HepG2 (cell line): Measurements from ENCODE around the gene SHC1. TPM values are rescaled to one million over a fixed set of nuclear protein-coding genes. Genes with fewer than 3 reads are reported as not detected.

Experiments
- ATF5 ChIP-seq: sonication (generic); formaldehyde crosslinking; IDR thresholded peaks from 2 replicates; pipeline ENCODE4 v1.4.0; 2020; ENCODE audit warnings: mild to moderate bottlenecking, low read depth, missing genetic modification reagents
- CEBPB ChIP-seq: IDR thresholded peaks from 2 replicates; pipeline ENCODE4 v1.6.1; 2011; ENCODE audit warnings: low read depth, low read length, improper control_type of control experiment, borderline replicate concordance
- EHMT2 ChIP-seq: fragments of 200-600 bp; sonication (generic); IDR thresholded peaks from 2 replicates; pipeline ENCODE4 v1.7.0; 2017; ENCODE audit warnings: antibody characterized with exemption, low read depth, low read length, borderline replicate concordance
- HNRNPH1 ChIP-seq: fragments of 200-400 bp; formaldehyde crosslinking; optimal IDR thresholded peaks from 2 replicates; pipeline ENCODE3; 2017; ENCODE audit warnings: mild to moderate bottlenecking, low read depth, low read length
- KLF11 ChIP-seq: IDR thresholded peaks from 2 replicates; pipeline ENCODE4 v1.6.1; 2016; ENCODE audit warnings: missing compliant biosample characterization
- KMT2A ChIP-seq: sonication (generic); formaldehyde crosslinking; IDR thresholded peaks from 2 replicates; pipeline ENCODE4 v1.4.0; 2020; ENCODE audit warnings: missing genetic modification reagents
- MYC ChIP-seq: sonication (generic); formaldehyde crosslinking; IDR thresholded peaks from 2 replicates; pipeline ENCODE4 v1.9.0; 2021; ENCODE audit warnings: missing genetic modification reagents, borderline replicate concordance
- NFIC ChIP-seq: IDR thresholded peaks from 2 replicates; pipeline ENCODE4 v1.6.1; 2012; ENCODE audit warnings: mild to moderate bottlenecking, low read length, inconsistent platforms
- PBX3 ChIP-seq: sonication (generic); formaldehyde crosslinking; IDR thresholded peaks from 2 replicates; pipeline ENCODE4 v1.8.1; 2023; ENCODE audit warnings: missing genetic modification reagents, inconsistent platforms, borderline replicate concordance
- PPARG ChIP-seq: conservative IDR thresholded peaks from 2 replicates; pipeline ENCODE4 v1.6.1; 2016; ENCODE audit warnings: missing biosample characterization, missing genetic modification reagents
- RFX1 ChIP-seq: fragments of 450-650 bp; IDR thresholded peaks from 2 replicates; pipeline ENCODE4 v1.6.1; 2017
- SP140L ChIP-seq: sonication (generic); formaldehyde crosslinking; IDR thresholded peaks from 2 replicates; pipeline ENCODE4 v1.4.0; 2020; ENCODE audit warnings: missing genetic modification reagents, borderline replicate concordance
- SP4 ChIP-seq: sonication (generic); formaldehyde crosslinking; IDR thresholded peaks from 2 replicates; pipeline ENCODE4 v1.8.1; 2023; ENCODE audit warnings: mild to moderate bottlenecking, missing genetic modification reagents
- ZC3H13 ChIP-seq: sonication (generic); formaldehyde crosslinking; IDR thresholded peaks from 2 replicates; pipeline ENCODE4 v1.8.1; 2023; ENCODE audit warnings: mild to moderate bottlenecking, missing genetic modification reagents, moderate library complexity
- ZNF225 ChIP-seq: sonication (generic); formaldehyde crosslinking; IDR thresholded peaks from 2 replicates; pipeline ENCODE4 v1.4.0; 2020; ENCODE audit warnings: mild to moderate bottlenecking, missing genetic modification reagents
- ZNF280B ChIP-seq: sonication (generic); formaldehyde crosslinking; IDR thresholded peaks from 2 replicates; pipeline ENCODE4 v1.5.0; 2020; ENCODE audit warnings: missing genetic modification reagents, mild to moderate bottlenecking, borderline replicate concordance
- ZNF546 ChIP-seq: sonication (generic); formaldehyde crosslinking; conservative IDR thresholded peaks from 2 replicates; pipeline ENCODE4 v1.8.1; 2023; ENCODE audit warnings: mild to moderate bottlenecking, missing genetic modification reagents
- ZNF75D ChIP-seq: sonication (generic); formaldehyde crosslinking; IDR thresholded peaks from 2 replicates; pipeline ENCODE4 v1.8.1; 2023; ENCODE audit warnings: missing genetic modification reagents, mild to moderate bottlenecking, borderline replicate concordance
- ZSCAN31 ChIP-seq: sonication (generic); formaldehyde crosslinking; IDR thresholded peaks from 2 replicates; pipeline ENCODE4 v1.5.0; 2020; ENCODE audit warnings: low read depth, mild to moderate bottlenecking, missing genetic modification reagents
- polyA plus RNA-seq, 8 experiments: library from polyadenylated mRNA; depleted of rRNA in 3 of 8; stranded (reverse) in 7 of 8; unstranded in 1 of 8; fragments of >200 nt; fragmentation: Illumina TruSeq in 4 of 8; extraction: Trizol in 4 of 8; gene quantifications; 2 replicates each; pipeline versions ENCODE4 v1.2.1 to v1.2.3, GENCODE V29; 2011 to 2016; ENCODE audit warnings: low read depth in 4 of 8, missing spikeins in 1 of 8, mixed read lengths in 1 of 8; ENCODE audit not compliant: insufficient read depth in 1 of 8
- total RNA-seq, 5 experiments: library from RNA; depleted of rRNA; stranded (reverse); fragments of >200 nt; fragmentation: Illumina TruSeq; extraction: Trizol; gene quantifications; 2 replicates each; pipeline ENCODE4 v1.2.3, GENCODE V29; 2016; ENCODE audit warnings: low read depth in 1 of 5
- TF ChIP-seq, protein P1 (sequence below): sonication (generic); formaldehyde crosslinking; IDR thresholded peaks from 2 replicates; pipeline ENCODE4 v1.4.0; 2020; ENCODE audit warnings: missing genetic modification reagents
- TF ChIP-seq, protein P2 (sequence below): sonication (generic); formaldehyde crosslinking; IDR thresholded peaks from 2 replicates; pipeline ENCODE4 v1.4.0; 2020; ENCODE audit warnings: missing genetic modification reagents
- TF ChIP-seq, protein P3 (sequence below): sonication (generic); formaldehyde crosslinking; IDR thresholded peaks from 2 replicates; pipeline ENCODE4 v1.4.0; 2020; ENCODE audit warnings: missing genetic modification reagents

The SHC1 gene
- total and polyA plus RNA-seq, 2 of the 13 experiments (the other 11 are each of a cell fraction or from before 2014, with no cell fraction given): 52.0 to 137 TPM

DNA sequence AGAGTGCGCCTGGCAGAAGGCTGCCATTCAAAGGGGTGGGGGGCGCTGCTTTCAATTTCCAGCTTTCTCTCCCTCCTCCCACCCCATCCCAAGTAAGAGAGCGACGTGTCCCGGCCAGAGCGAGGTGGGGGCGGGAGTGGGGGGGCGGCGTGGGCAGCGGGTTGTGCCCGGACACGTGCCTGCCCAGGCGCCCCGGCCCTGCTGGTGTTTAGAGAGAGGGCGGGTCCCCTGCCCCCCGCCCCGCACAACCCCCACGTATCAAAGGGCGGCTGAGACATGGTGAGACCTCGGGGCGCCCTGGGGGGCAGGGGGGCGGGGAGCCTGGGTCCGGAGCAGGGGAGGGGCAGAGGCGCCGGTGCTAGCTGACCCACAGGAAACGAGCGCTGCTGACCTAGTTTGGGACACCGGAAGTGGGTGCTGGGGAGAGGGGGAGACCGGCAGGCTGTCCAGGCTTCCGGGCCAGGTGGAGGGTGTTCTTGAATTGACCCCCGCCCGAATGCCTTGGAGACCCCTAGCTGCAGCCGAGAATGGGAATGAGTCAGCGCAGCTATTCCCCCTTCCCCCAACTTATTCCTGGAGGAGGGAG, 33.3 kb upstream of the SHC1 start (continued):
- no peak; the same call in 1 of the 2 replicates for TF ChIP-seq SP4
- no peak for TF ChIP-seq EHMT2
- TF ChIP-seq PPARG: no peak
- no peak for TF ChIP-seq NFIC
- TF ChIP-seq PBX3 (CRISPR knock-in tag): no peak
- TF ChIP-seq ZNF546: no peak
- no peak for TF ChIP-seq ATF5 (CRISPR knock-in tag)
- TF ChIP-seq, protein P1, sequence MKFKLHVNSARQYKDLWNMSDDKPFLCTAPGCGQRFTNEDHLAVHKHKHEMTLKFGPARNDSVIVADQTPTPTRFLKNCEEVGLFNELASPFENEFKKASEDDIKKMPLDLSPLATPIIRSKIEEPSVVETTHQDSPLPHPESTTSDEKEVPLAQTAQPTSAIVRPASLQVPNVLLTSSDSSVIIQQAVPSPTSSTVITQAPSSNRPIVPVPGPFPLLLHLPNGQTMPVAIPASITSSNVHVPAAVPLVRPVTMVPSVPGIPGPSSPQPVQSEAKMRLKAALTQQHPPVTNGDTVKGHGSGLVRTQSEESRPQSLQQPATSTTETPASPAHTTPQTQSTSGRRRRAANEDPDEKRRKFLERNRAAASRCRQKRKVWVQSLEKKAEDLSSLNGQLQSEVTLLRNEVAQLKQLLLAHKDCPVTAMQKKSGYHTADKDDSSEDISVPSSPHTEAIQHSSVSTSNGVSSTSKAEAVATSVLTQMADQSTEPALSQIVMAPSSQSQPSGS (CRISPR knock-in tag): no peak
- no peak for TF ChIP-seq ZNF225
- no peak for TF ChIP-seq ZC3H13 (CRISPR knock-in tag)
- no peak for TF ChIP-seq ZNF280B
- TF ChIP-seq CEBPB: no peak
- no peak for TF ChIP-seq KLF11
- TF ChIP-seq, protein P2, sequence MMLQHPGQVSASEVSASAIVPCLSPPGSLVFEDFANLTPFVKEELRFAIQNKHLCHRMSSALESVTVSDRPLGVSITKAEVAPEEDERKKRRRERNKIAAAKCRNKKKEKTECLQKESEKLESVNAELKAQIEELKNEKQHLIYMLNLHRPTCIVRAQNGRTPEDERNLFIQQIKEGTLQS (CRISPR knock-in tag): no peak
- TF ChIP-seq MYC (CRISPR knock-in tag): peak; percentile 89
- TF ChIP-seq ZNF75D: no peak
- TF ChIP-seq SP140L (CRISPR knock-in tag): no peak
- TF ChIP-seq KMT2A: no peak
- no peak for TF ChIP-seq HNRNPH1
- no peak for TF ChIP-seq ZSCAN31 (CRISPR knock-in tag)
- TF ChIP-seq, protein P3, sequence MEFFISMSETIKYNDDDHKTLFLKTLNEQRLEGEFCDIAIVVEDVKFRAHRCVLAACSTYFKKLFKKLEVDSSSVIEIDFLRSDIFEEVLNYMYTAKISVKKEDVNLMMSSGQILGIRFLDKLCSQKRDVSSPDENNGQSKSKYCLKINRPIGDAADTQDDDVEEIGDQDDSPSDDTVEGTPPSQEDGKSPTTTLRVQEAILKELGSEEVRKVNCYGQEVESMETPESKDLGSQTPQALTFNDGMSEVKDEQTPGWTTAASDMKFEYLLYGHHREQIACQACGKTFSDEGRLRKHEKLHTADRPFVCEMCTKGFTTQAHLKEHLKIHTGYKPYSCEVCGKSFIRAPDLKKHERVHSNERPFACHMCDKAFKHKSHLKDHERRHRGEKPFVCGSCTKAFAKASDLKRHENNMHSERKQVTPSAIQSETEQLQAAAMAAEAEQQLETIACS (CRISPR knock-in tag): no peak
- no peak for TF ChIP-seq RFX1
